Measurements from ENCODE around the gene ELN. TPM values are rescaled to one million over a fixed set of nuclear protein-coding genes. Genes with fewer than 3 reads are reported as not detected.

Gene ELN
- total and polyA plus RNA-seq, 2 donors (not counting 1 experiment from before 2014, with no cell fraction given): not detected

Other genes with a start within 250 kb of the ELN start
- not detected in 2 replicates for gene CLDN4, start 197.2 kb upstream of the ELN start, total RNA-seq
- 0.09 TPM in 2 replicates for gene CLDN4, start 197.2 kb upstream of the ELN start, polyA plus RNA-seq
- 1.5 and 1.9 TPM in 2 replicates for gene METTL27, start 185.7 kb upstream of the ELN start, total RNA-seq
- 0.37 and 0.99 TPM in 2 replicates for gene METTL27, start 185.7 kb upstream of the ELN start, polyA plus RNA-seq
- gene TMEM270, start 167.0 kb upstream of the ELN start, total RNA-seq: not detected in 2 replicates
- not detected in 2 replicates for gene TMEM270, start 167.0 kb upstream of the ELN start, polyA plus RNA-seq
- gene LIMK1, start 55.6 kb downstream of the ELN start, total RNA-seq: 63.8 and 70.8 TPM in 2 replicates
- gene LIMK1, start 55.6 kb downstream of the ELN start, polyA plus RNA-seq: 19.0 and 38.7 TPM in 2 replicates
- gene EIF4H, start 146.2 kb downstream of the ELN start, total RNA-seq: 180 and 199 TPM in 2 replicates
- 127 and 228 TPM in 2 replicates for gene EIF4H, start 146.2 kb downstream of the ELN start, polyA plus RNA-seq
- 147 and 159 TPM in 2 replicates for gene LAT2, start 181.8 kb downstream of the ELN start, total RNA-seq
- gene LAT2, start 181.8 kb downstream of the ELN start, polyA plus RNA-seq: 304 and 354 TPM in 2 replicates
- gene RFC2, start 226.2 kb downstream of the ELN start, total RNA-seq: 33.2 and 36.4 TPM in 2 replicates
- 19.8 and 20.2 TPM in 2 replicates for gene RFC2, start 226.2 kb downstream of the ELN start, polyA plus RNA-seq